ENCODE data around the gene PARP1.
"Not testable (repeated sequence)": the region's sequence is repeated elsewhere in the genome, so short reads cannot be mapped to it uniquely, and the experiment has no call there.

The PARP1 gene

GRCh38 chr1:226355016-226355415, 52.9 kb downstream of the PARP1 start:
- Histone ChIP-seq H3K9ac (ENCODE audit: low read depth, low read length) (no peak overlapping the region), H3K4me3 (ENCODE audit: low read depth, low read length) (no peak overlapping the region), H3K27me3 (ENCODE audit: control insufficient read depth, insufficient read depth, low read length) (no peaks in the 10 kb centered on the region), H3K9me3 (ENCODE audit: control insufficient read depth, insufficient read depth, low read length) (no peaks in the 10 kb centered on the region), H3K4me1 (ENCODE audit: control insufficient read depth, insufficient read depth, low read length) (no peaks in the 10 kb centered on the region), H3K36me3 (ENCODE audit: control insufficient read depth, insufficient read depth, low read length) (peaks cover 11% of the 10 kb centered on the region)

DNA sequence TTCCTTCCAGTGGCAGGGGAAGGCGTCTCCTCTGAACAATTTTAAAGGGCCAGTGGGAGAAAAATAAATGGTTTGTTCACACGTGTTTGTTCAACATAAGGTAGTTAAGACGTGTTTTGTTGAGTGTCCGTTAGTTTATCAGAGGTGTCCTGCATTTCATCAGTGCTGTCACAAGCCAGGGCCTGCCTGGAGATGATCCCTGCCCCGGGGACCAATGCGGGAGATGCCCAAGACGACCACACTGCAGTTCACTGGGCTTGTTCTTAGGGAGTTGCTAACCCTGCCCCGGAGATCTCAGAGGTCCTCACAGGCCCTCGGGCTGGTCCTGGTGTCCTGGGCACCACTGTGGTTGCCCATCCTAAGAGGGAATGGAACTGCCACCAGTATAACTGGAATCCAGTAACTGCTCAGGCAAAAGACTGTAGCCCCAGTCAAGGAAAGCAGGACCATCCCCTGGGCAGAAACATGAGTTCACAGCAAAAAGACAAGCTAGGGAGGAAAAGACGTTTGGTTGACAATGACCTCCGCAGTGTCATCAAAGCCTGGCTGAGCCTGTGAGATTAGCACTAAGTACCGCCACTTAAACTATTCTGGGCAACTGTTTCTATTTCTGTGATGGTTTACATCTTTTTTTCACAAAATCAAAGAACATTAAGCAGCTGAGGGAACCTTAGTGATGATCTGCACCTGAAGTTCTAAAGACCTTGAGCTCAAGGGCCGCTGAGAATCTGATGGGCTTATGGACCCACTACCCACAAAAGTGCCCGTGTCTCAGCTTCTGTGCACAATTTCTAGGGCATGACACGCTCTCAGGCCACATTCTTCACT, 54.0 kb downstream of the PARP1 start:
- Histone ChIP-seq H3K9ac (ENCODE audit: low read depth, low read length) (no peak overlapping the region), H3K36me3 (ENCODE audit: control insufficient read depth, insufficient read depth, low read length) (peaks cover 6% of the 10 kb centered on the region), H3K4me3 (ENCODE audit: low read depth, low read length) (no peak overlapping the region), H3K27me3 (ENCODE audit: control insufficient read depth, insufficient read depth, low read length) (no peaks in the 10 kb centered on the region), H3K4me1 (ENCODE audit: control insufficient read depth, insufficient read depth, low read length) (no peaks in the 10 kb centered on the region), H3K9me3 (ENCODE audit: control insufficient read depth, insufficient read depth, low read length) (no peaks in the 10 kb centered on the region)

- H3K36me3 ChIP-seq (ENCODE audit: control insufficient read depth, insufficient read depth, low read length) = no peaks in the 10 kb centered on the region
- no peaks in the 10 kb centered on the region for H3K4me1 ChIP-seq (ENCODE audit: control insufficient read depth, insufficient read depth, low read length)
- no peak overlapping the region for H3K4me3 ChIP-seq (ENCODE audit: low read depth, low read length)
- no peaks in the 10 kb centered on the region for H3K9me3 ChIP-seq (ENCODE audit: control insufficient read depth, insufficient read depth, low read length)
- H3K27me3 ChIP-seq (ENCODE audit: control insufficient read depth, insufficient read depth, low read length) = no peaks in the 10 kb centered on the region
- H3K9ac ChIP-seq (ENCODE audit: low read depth, low read length) = no peak overlapping the region
These were observed 56.2 kb downstream of the PARP1 start for GRCh38 chr1:226351709-226352108.

DNA sequence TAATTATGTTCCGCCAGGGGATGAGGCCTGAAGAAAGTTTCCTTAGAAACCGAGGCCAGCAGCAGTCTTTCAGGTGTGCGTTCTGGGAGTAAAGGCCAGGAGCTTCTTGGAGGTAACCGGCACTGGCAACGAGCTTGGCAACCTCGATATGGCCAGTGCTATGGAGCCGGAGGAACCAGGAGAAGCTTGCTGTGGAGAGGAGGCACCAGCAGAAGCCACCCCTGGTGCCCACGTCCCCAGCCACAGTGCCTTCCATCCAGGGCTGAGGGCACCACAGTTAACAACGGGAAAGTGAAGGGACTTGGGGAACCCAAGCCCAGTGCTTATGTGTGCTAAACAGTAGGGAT, 57.4 kb downstream of the PARP1 start:
- Histone ChIP-seq H3K36me3 (ENCODE audit: control insufficient read depth, insufficient read depth, low read length) (no peaks in the 10 kb centered on the region), H3K9me3 (ENCODE audit: control insufficient read depth, insufficient read depth, low read length) (no peaks in the 10 kb centered on the region), H3K27me3 (ENCODE audit: control insufficient read depth, insufficient read depth, low read length) (no peaks in the 10 kb centered on the region), H3K4me1 (ENCODE audit: control insufficient read depth, insufficient read depth, low read length) (no peaks in the 10 kb centered on the region), H3K4me3 (ENCODE audit: low read depth, low read length) (no peak overlapping the region), H3K9ac (ENCODE audit: low read depth, low read length) (no peak overlapping the region)

DNA sequence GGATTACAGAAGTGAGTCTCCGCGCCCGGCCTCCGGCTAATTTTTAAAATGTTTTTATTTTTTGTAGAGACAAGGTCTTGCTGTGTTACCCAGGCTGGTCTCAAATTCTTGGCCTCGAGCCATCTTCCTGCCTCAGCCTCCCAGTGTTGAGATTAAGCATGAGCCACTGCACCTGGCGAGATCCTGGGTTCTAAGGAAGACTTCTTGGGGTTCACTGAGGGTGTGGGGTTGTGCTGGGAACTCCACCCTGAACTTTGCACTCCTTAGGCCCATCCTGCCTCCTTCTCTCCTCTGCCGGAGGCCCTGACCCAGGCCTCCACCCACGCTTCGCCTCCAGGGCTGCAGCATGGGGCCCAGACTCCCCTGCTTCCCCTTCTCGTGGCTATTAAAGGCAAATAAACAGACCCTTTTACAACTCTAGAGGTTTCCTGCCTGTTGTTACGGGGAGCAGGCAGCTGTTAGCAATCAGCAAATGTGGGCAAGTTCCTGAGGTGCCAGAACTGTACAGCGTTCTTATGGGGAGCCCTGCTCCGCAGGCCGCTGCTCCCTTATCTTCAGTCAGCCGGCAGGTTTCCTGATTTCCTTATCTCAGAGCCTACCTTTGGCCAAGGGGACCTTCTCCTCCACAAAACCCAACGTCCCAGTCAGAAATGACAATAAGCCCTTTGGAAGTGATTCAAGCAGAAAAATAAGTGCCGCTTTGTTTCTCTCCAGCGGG, 57.9 kb downstream of the PARP1 start:
- no peak overlapping the region for H3K9ac ChIP-seq (ENCODE audit: low read depth, low read length)
- H3K4me3 ChIP-seq (ENCODE audit: low read depth, low read length) = no peak overlapping the region
- H3K27me3 ChIP-seq (ENCODE audit: control insufficient read depth, insufficient read depth, low read length) = no peaks in the 10 kb centered on the region
- H3K4me1 ChIP-seq (ENCODE audit: control insufficient read depth, insufficient read depth, low read length) = no peaks in the 10 kb centered on the region
- H3K9me3 ChIP-seq (ENCODE audit: control insufficient read depth, insufficient read depth, low read length) = no peaks in the 10 kb centered on the region
- H3K36me3 ChIP-seq (ENCODE audit: control insufficient read depth, insufficient read depth, low read length) = no peaks in the 10 kb centered on the region

DNA sequence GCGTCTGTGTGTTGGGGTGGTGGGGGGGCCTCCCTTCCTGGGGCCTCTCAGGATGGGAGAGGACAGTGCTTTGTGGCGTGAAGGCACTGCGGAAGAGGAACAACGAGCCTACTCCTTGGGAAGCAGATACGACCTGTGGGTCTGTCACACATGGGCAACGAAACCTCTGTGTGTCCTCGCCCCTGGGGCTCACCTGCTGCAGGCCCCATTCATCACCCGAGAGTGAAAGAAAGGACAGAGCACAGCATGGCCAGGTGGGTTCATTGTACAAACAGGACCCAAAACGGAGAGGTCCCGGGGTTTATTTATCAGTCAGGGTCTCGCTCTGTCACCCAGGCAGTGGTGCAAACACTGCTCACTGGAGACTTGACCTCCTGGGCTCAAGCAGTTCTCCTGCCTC, 58.8 kb downstream of the PARP1 start:
- Histone ChIP-seq H3K9me3 (ENCODE audit: control insufficient read depth, insufficient read depth, low read length) (no peaks in the 10 kb centered on the region), H3K36me3 (ENCODE audit: control insufficient read depth, insufficient read depth, low read length) (no peaks in the 10 kb centered on the region), H3K9ac (ENCODE audit: low read depth, low read length) (no peak overlapping the region), H3K4me3 (ENCODE audit: low read depth, low read length) (no peak overlapping the region), H3K27me3 (ENCODE audit: control insufficient read depth, insufficient read depth, low read length) (no peaks in the 10 kb centered on the region), H3K4me1 (ENCODE audit: control insufficient read depth, insufficient read depth, low read length) (no peaks in the 10 kb centered on the region)

DNA sequence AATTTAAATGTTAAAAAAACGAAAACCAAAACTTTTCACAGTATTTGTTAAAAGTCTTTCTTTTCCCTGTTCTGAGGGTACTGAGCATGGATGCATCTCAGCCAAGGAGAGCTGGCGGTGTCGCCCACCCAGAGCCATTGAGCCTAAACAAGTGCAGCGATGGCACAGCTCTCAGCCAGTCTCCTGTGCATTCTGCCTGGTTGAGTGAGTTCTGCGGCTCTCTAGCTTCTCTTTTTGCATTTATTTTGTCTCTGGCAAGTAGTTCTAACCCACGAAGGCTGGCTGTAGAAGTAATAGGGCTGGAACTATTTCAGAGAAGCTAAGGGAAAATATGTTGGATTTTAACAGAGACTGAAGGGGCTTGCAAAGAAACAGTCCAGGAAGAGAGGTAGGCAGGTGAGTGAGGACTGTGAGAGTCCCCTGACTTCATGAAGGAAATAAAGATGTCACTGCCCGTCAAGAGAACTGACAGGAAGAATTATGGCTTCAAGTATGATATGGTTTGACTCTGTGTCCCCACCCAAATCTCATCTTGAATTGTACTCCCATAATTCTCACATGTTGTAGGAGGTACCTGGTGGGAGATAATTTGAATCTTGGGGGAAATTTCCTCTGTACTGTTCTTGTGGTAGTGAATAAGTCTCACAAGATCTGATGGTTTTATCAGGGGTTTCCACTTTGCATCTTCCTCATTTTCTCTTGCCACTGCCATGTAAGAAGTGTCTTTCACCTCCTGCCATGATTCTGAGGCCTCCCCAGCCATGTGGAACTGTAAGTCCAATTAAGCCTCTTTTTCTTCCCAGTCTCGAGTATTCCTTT, 63.2 kb downstream of the PARP1 start:
- no peaks in the 10 kb centered on the region for H3K9me3 ChIP-seq (ENCODE audit: control insufficient read depth, insufficient read depth, low read length)
- H3K4me1 ChIP-seq (ENCODE audit: control insufficient read depth, insufficient read depth, low read length) = no peaks in the 10 kb centered on the region
- H3K9ac ChIP-seq (ENCODE audit: low read depth, low read length) = no peak overlapping the region
- no peaks in the 10 kb centered on the region for H3K27me3 ChIP-seq (ENCODE audit: control insufficient read depth, insufficient read depth, low read length)
- H3K4me3 ChIP-seq (ENCODE audit: low read depth, low read length) = no peak overlapping the region
- H3K36me3 ChIP-seq (ENCODE audit: control insufficient read depth, insufficient read depth, low read length) = no peaks in the 10 kb centered on the region

- no peaks in the 10 kb centered on the region for H3K27me3 ChIP-seq (ENCODE audit: control insufficient read depth, insufficient read depth, low read length)
- H3K4me3 ChIP-seq (ENCODE audit: low read depth, low read length) = no peak overlapping the region
- no peaks in the 10 kb centered on the region for H3K36me3 ChIP-seq (ENCODE audit: control insufficient read depth, insufficient read depth, low read length)
- no peaks in the 10 kb centered on the region for H3K9me3 ChIP-seq (ENCODE audit: control insufficient read depth, insufficient read depth, low read length)
- H3K4me1 ChIP-seq (ENCODE audit: control insufficient read depth, insufficient read depth, low read length) = no peaks in the 10 kb centered on the region
- H3K9ac ChIP-seq (ENCODE audit: low read depth, low read length) = no peak overlapping the region
These were observed 65.2 kb downstream of the PARP1 start for GRCh38 chr1:226342656-226343055.

GRCh38 chr1:226340111-226340510, 67.8 kb downstream of the PARP1 start:
- not testable (repeated sequence) for H3K4me3 ChIP-seq (ENCODE audit: low read depth, low read length); H3K27me3 ChIP-seq (ENCODE audit: control insufficient read depth, insufficient read depth, low read length); H3K36me3 ChIP-seq (ENCODE audit: control insufficient read depth, insufficient read depth, low read length); H3K9ac ChIP-seq (ENCODE audit: low read depth, low read length); H3K9me3 ChIP-seq (ENCODE audit: control insufficient read depth, insufficient read depth, low read length); H3K4me1 ChIP-seq (ENCODE audit: control insufficient read depth, insufficient read depth, low read length)

- no peaks in the 10 kb centered on the region for H3K36me3 ChIP-seq (ENCODE audit: control insufficient read depth, insufficient read depth, low read length)
- no peak overlapping the region for H3K4me3 ChIP-seq (ENCODE audit: low read depth, low read length)
- no peak overlapping the region for H3K9ac ChIP-seq (ENCODE audit: low read depth, low read length)
These were observed 70.5 kb downstream of the PARP1 start for GRCh38 chr1:226337276-226337875.

DNA sequence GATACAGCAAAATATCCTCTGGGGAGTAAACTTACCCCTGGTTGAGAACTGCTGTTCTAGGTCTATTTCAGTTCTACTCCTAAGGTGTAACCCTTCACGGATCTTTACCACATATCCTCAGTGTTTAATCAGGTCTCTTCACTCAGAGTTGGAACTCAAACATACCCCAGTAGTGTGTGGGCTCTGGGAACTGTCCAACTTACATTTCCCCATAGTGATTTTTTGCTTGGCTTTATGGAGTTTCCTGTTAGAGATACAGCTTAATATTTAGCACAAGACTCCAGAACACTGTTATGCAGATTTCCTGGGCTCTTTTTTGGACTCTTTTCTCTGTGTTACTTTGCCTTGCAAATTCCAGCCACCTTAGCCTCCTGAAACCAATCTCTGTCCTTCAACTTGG, 72.2 kb downstream of the PARP1 start:
- Histone ChIP-seq H3K4me1 (ENCODE audit: control insufficient read depth, insufficient read depth, low read length) (no peaks in the 10 kb centered on the region), H3K4me3 (ENCODE audit: low read depth, low read length) (no peak overlapping the region), H3K27me3 (ENCODE audit: control insufficient read depth, insufficient read depth, low read length) (no peaks in the 10 kb centered on the region), H3K9ac (ENCODE audit: low read depth, low read length) (no peak overlapping the region), H3K9me3 (ENCODE audit: control insufficient read depth, insufficient read depth, low read length) (no peaks in the 10 kb centered on the region), H3K36me3 (ENCODE audit: control insufficient read depth, insufficient read depth, low read length) (no peaks in the 10 kb centered on the region)

More at GRCh38 chr1:226337276-226337875, 70.5 kb downstream of the PARP1 start:
- H3K4me1 ChIP-seq (ENCODE audit: control insufficient read depth, insufficient read depth, low read length) = no peaks in the 10 kb centered on the region
- H3K9me3 ChIP-seq (ENCODE audit: control insufficient read depth, insufficient read depth, low read length) = no peaks in the 10 kb centered on the region
- H3K27me3 ChIP-seq (ENCODE audit: control insufficient read depth, insufficient read depth, low read length) = no peaks in the 10 kb centered on the region

All from iPS-15b (cell line).